Cerebellar nuclear complex (tissue), 1 donor: ENCODE measurements around the gene PCDHGB4.
"Not testable (repeated sequence)": the region's sequence is repeated elsewhere in the genome, so short reads cannot be mapped to it uniquely, and the experiment has no call there.

Source experiments
- DNase-seq, 2 experiments: peaks; one replicate each; lab custom pipeline; 2025; lab: John Stamatoyannopoulos, UW

Gene PCDHGB4

GRCh38 chr5:141398608-141399007, 11.1 kb downstream of the PCDHGB4 start:
- no peak for DNase-seq

- no peak for DNase-seq
These were observed 12.2 kb downstream of the PCDHGB4 start for GRCh38 chr5:141399555-141400258.

- DNase-seq: no peak
These were observed 15.2 kb downstream of the PCDHGB4 start, which contains the start of gene PCDHGA9 for GRCh38 chr5:141402553-141403243. TSS of gene PCDHGA9 (plus strand) at chr5:141402778. CDS start at chr5:141402953, 175 bp downstream.

GRCh38 chr5:141403387-141403786, 15.9 kb downstream of the PCDHGB4 start:
- DNase-seq: no peak

- DNase-seq: not testable (repeated sequence)
These were observed 20.4 kb downstream of the PCDHGB4 start, which contains the start of gene PCDHGB6 for GRCh38 chr5:141407790-141408505. TSS of gene PCDHGB6 (plus strand) at chr5:141408021. CDS start at chr5:141408203, 182 bp downstream.

GRCh38 chr5:141409598-141410306, 22.3 kb downstream of the PCDHGB4 start:
- DNase-seq: no peak

- DNase-seq: no peak
These were observed 24.1 kb downstream of the PCDHGB4 start for GRCh38 chr5:141411575-141411974.

GRCh38 chr5:141412854-141413539, 25.5 kb downstream of the PCDHGB4 start, which contains the start of gene PCDHGA10:
TSS of gene PCDHGA10 (plus strand) at chr5:141412987. CDS start at chr5:141413176, 189 bp downstream.
- no peak for DNase-seq

GRCh38 chr5:141413540-141414069, 26.1 kb downstream of the PCDHGB4 start:
- no peak for DNase-seq

- not testable (repeated sequence) for DNase-seq
These were observed 27.2 kb downstream of the PCDHGB4 start for GRCh38 chr5:141414548-141415274.

GRCh38 chr5:141415275-141415618, 27.7 kb downstream of the PCDHGB4 start:
- DNase-seq: not testable (repeated sequence)

- DNase-seq: not testable (repeated sequence)
These were observed 30.1 kb downstream of the PCDHGB4 start, which contains the start of gene PCDHGB7 for GRCh38 chr5:141417494-141418172. TSS of gene PCDHGB7 (plus strand) at chr5:141417677. CDS start at chr5:141417860, 183 bp downstream.

- DNase-seq: no peak
These were observed 31.8 kb downstream of the PCDHGB4 start for GRCh38 chr5:141419074-141419880.

- no peak for DNase-seq
These were observed 33.5 kb downstream of the PCDHGB4 start, which contains the start of gene PCDHGA11 for GRCh38 chr5:141420855-141421488. TSS of gene PCDHGA11 (plus strand) at chr5:141421051. CDS start at chr5:141421228, 177 bp downstream.

GRCh38 chr5:141421489-141421855, 34.0 kb downstream of the PCDHGB4 start:
- no peak for DNase-seq

GRCh38 chr5:141422742-141423291, 35.3 kb downstream of the PCDHGB4 start:
- no peak for DNase-seq

GRCh38 chr5:141427783-141428426, 40.4 kb downstream of the PCDHGB4 start:
- no peak for DNase-seq
